Hematopoietic multipotent progenitor cell (in vitro differentiated cells): ENCODE measurements around the gene HECW1. TPM values are rescaled to one million over a fixed set of nuclear protein-coding genes. Genes with fewer than 3 reads are reported as not detected.
"Not testable (repeated sequence)": the region's sequence is repeated elsewhere in the genome, so short reads cannot be mapped to it uniquely, and the experiment has no call there.

Source experiments
- DNase-seq, 3 donors: peaks; one replicate each; pipeline ENCODE4 v3.0.0-alpha.2; 2011 to 2015; ENCODE audit warnings: low read depth in 2 of 3, low spot score in 2 of 3
- total RNA-seq: library from RNA; depleted of rRNA; stranded (reverse); fragments of >200 nt; gene quantifications from one replicate; pipeline ENCODE4 v1.2.3, GENCODE V29; 2012

HECW1 gene
- total RNA-seq, 1 donor, result not detected

GRCh38 chr7:43343417-43343816 lies 231.0 kb downstream of the HECW1 start:
- not testable (repeated sequence) for DNase-seq

GRCh38 chr7:43345696-43346095 lies 233.2 kb downstream of the HECW1 start:
- DNase-seq, result not testable (repeated sequence)

- DNase-seq, result no peak
Measured at GRCh38 chr7:43351683-43352082, 239.2 kb downstream of the HECW1 start.

- DNase-seq, result no peak
Measured at GRCh38 chr7:43353902-43354301, 241.5 kb downstream of the HECW1 start.

GRCh38 chr7:43362652-43363034 lies 250.2 kb downstream of the HECW1 start:
- no peak for DNase-seq

- no peak for DNase-seq
Measured at GRCh38 chr7:43363035-43363791, 250.8 kb downstream of the HECW1 start.

- no peak for DNase-seq
Measured at GRCh38 chr7:43364391-43364790, 251.9 kb downstream of the HECW1 start.

- DNase-seq, result no peak
Measured at GRCh38 chr7:43372676-43373355, 260.4 kb downstream of the HECW1 start.

GRCh38 chr7:43377196-43377960 lies 264.9 kb downstream of the HECW1 start:
- DNase-seq, result no peak

- no peak for DNase-seq
Measured at GRCh38 chr7:43379210-43379609, 266.8 kb downstream of the HECW1 start.

GRCh38 chr7:43384616-43385308 lies 272.3 kb downstream of the HECW1 start:
- no peak for DNase-seq

GRCh38 chr7:43385309-43385680 lies 272.8 kb downstream of the HECW1 start:
- DNase-seq, result no peak

GRCh38 chr7:43385856-43386255 lies 273.4 kb downstream of the HECW1 start:
- peak in 1 of 3 donors; percentile 2 for DNase-seq

- DNase-seq, result no peak
Measured at GRCh38 chr7:43387932-43388331, 275.5 kb downstream of the HECW1 start.

GRCh38 chr7:43390576-43390975 lies 278.1 kb downstream of the HECW1 start:
- DNase-seq, result no peak

GRCh38 chr7:43391518-43391917 lies 279.1 kb downstream of the HECW1 start:
- no peak for DNase-seq

- DNase-seq, result no peak
Measured at GRCh38 chr7:43392638-43393330, 280.3 kb downstream of the HECW1 start.

- DNase-seq, result no peak
Measured at GRCh38 chr7:43394441-43395130, 282.1 kb downstream of the HECW1 start.

- no peak for DNase-seq
Measured at GRCh38 chr7:43395351-43395750, 282.9 kb downstream of the HECW1 start.
